Measurements from ENCODE around the gene AOPEP.

- TF ChIP-seq POLR2A (IDR thresholded peaks at IDR 0.05) (no peak), CTCF (IDR thresholded peaks at IDR 0.05) (no peak), EP300 (IDR thresholded peaks at IDR 0.05) (no peak)
These were observed 345.4 kb downstream of the AOPEP start for GRCh38 chr9:95071925-95072324.

Measured in sigmoid colon (tissue), 4 donors.